ENCODE data around the gene FANCC. TPM values are rescaled to one million over a fixed set of nuclear protein-coding genes. Genes with fewer than 3 reads are reported as not detected.

Gene FANCC
- total and polyA plus RNA-seq, 4 donors: 8.3 to 32.4 (median 11.5) TPM

- TF ChIP-seq GABPA (IDR thresholded peaks at IDR 0.05 in 1 of 2, conservative IDR thresholded peaks at IDR 0.05 in 1 of 2): no peak
- TF ChIP-seq YY1 (IDR thresholded peaks at IDR 0.05): no peak
- TF ChIP-seq ZBTB33 (IDR thresholded peaks at IDR 0.05): no peak
These were observed 230.9 kb downstream of the FANCC start (continued) for GRCh38 chr9:95086564-95086955.

- no peak overlapping the region for H3K4me3 ChIP-seq (ENCODE audit: low read depth in 1 of 3, low read length in 3 of 3)
- peaks cover 18 to 57% (median 42%) of the 10 kb centered on the region in 4 donors for H3K36me3 ChIP-seq (ENCODE audit: control insufficient read depth in 4 of 4, insufficient read depth in 3 of 4, low read depth in 1 of 4, low read length in 3 of 4)
- no peak overlapping the region for H3K27ac ChIP-seq (ENCODE audit: low read depth in 1 of 2, low read length in 2 of 2)
- no peak for DNase-seq (ENCODE audit: low spot score)
- H3K9ac ChIP-seq (ENCODE audit: low read depth in 1 of 2, low read length in 2 of 2): no peak overlapping the region
- H3K4me1 ChIP-seq (ENCODE audit: control insufficient read depth in 4 of 4, insufficient read depth in 4 of 4, low read length in 3 of 4): peaks cover 0 to 13% (median 6%) of the 10 kb centered on the region in 4 donors
- 93% methylated on average over 40 of the region's 40 CpGs for WGBS
- no peak for TF ChIP-seq JUND (IDR thresholded peaks at IDR 0.05)
- TF ChIP-seq GABPA (IDR thresholded peaks at IDR 0.05 in 1 of 2, conservative IDR thresholded peaks at IDR 0.05 in 1 of 2): no peak
- no peak for TF ChIP-seq RXRA (IDR thresholded peaks at IDR 0.05)
- no peak for TF ChIP-seq FOXA1 (IDR thresholded peaks at IDR 0.05)
- TF ChIP-seq ATF3 (IDR thresholded peaks at IDR 0.05): no peak
- TF ChIP-seq FOXA2 (IDR thresholded peaks at IDR 0.05): no peak
- no peak for TF ChIP-seq RAD21 (IDR thresholded peaks at IDR 0.05)
- no peak for TF ChIP-seq NR2F2 (IDR thresholded peaks at IDR 0.05)
- no peak for TF ChIP-seq YY1 (IDR thresholded peaks at IDR 0.05)
- TF ChIP-seq REST (IDR thresholded peaks at IDR 0.05): no peak
- no peak for TF ChIP-seq ZBTB33 (IDR thresholded peaks at IDR 0.05)
- TF ChIP-seq SP1 (IDR thresholded peaks at IDR 0.05): no peak
- TF ChIP-seq CTCF (IDR thresholded peaks at IDR 0.05; ENCODE audit: low read depth, low read length, missing input control): no peak
- TF ChIP-seq HNF4A (conservative IDR thresholded peaks at IDR 0.05): no peak
- TF ChIP-seq HNF4G (IDR thresholded peaks at IDR 0.05): no peak
- no peak for TF ChIP-seq EGR1 (IDR thresholded peaks at IDR 0.05; ENCODE audit: low read depth in 2 of 2)
- H3K9me3 ChIP-seq (ENCODE audit: control insufficient read depth in 4 of 4, low read length in 3 of 4): no peaks in the 10 kb centered on the region
- no peaks in the 10 kb centered on the region for H3K27me3 ChIP-seq (ENCODE audit: control insufficient read depth in 4 of 4, insufficient read depth in 4 of 4, low read length in 3 of 4)
These were observed 231.5 kb downstream of the FANCC start for GRCh38 chr9:95085861-95086563.

Data from liver (tissue), 9 donors.